SU-DHL-6 (cell line): ENCODE results near the gene KIN.

Experiments
- EZH2phosphoT487 ChIP-seq: fragments of 200-600 bp; sonication (generic), shearing (Covaris generic); conservative IDR thresholded peaks from 2 replicates; pipeline ENCODE4 v1.6.1; 2018; ENCODE audit warnings: mild to moderate bottlenecking, antibody characterized with exemption, low read length, moderate library complexity, mixed read lengths
- TF ChIP-seq, protein P1 (sequence below): fragments of 200-600 bp; sonication (generic); IDR thresholded peaks from one replicate; pipeline ENCODE4 v1.5.1; 2017; ENCODE audit warnings: antibody characterized with exemption, mild to moderate bottlenecking, low read length, moderate library complexity; ENCODE audit not compliant: insufficient read depth, poor library complexity, severe bottlenecking

DNA sequence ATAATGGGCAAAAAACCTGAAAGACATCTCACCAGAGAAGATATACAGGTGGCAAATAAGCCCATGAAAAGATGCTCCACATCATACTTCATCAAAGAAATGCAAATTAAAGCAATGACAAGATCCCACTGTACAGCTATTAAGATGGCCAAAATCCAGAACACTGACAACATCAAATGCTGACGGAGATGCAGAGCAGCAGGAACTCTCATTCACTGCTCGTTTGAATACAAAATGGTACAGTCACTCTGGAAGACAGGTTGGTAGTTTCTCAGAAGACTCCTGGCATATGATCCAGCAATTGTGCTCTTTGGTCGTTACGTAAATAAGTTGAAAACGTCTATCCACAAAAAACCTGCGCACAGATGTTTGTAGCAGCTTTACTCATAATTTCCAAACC is 35.5 kb downstream of the KIN start:
- TF ChIP-seq, protein P1, sequence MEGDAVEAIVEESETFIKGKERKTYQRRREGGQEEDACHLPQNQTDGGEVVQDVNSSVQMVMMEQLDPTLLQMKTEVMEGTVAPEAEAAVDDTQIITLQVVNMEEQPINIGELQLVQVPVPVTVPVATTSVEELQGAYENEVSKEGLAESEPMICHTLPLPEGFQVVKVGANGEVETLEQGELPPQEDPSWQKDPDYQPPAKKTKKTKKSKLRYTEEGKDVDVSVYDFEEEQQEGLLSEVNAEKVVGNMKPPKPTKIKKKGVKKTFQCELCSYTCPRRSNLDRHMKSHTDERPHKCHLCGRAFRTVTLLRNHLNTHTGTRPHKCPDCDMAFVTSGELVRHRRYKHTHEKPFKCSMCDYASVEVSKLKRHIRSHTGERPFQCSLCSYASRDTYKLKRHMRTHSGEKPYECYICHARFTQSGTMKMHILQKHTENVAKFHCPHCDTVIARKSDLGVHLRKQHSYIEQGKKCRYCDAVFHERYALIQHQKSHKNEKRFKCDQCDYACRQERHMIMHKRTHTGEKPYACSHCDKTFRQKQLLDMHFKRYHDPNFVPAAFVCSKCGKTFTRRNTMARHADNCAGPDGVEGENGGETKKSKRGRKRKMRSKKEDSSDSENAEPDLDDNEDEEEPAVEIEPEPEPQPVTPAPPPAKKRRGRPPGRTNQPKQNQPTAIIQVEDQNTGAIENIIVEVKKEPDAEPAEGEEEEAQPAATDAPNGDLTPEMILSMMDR, result no peak
- no peak for TF ChIP-seq EZH2phosphoT487
